Stimulated activated CD8-positive, alpha-beta memory T cell treated with anti-CD3 and anti-CD28 coated beads, Interleukin-7, amount 100 ng/mL, for 1 hour (primary cell): ENCODE data around the gene POLL.
A peak's percentile ranks its signal among the peaks of the same experiment; 100 is the strongest.

Experiments
- DNase-seq, 2 donors: peaks; one replicate each; pipeline ENCODE4 v3.0.0-alpha.2; 2020; ENCODE audit warnings: low read depth in 2 of 2

POLL gene

DNA sequence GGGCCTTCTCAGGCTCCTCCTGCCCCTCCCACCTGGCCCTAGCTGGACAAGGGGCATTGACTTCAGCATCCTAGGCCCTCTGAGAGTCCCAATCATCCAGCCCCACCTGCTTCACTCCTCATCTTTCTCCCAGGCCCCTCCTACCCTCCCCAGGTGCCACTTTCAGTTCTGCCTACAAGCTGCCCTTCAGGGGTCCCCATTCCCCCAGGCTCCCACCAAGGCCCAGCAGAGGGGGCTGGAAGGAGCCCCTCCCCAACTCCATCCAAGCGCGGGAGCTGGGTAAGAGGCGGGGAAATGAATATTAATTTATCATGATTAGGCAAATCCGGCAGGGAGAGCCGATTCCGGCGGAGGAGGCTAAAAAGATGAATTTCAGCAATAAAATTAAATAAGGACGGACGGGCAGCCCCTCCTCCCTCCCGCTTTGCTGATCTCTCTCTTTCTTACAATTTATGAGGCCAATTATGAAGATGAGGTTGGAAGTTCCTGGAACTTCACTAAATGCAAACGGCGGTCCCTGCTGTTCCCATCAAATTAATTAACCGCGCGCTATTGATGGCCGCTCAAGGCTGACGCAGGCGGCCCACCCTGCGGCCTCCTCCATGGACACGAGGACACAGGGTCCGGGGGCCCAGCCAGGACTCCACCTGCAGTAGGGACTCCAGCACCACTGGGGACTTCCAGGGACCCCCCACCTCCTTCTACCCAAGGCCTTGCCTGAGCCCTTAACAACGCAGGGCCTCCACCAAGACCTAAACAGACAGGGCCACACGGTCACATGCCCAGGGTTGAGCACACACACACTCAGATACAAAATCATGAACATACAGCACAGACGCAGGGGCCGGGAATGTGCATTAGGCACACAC lies 13.9 kb downstream of the POLL start:
- DNase-seq: no peak

GRCh38 chr10:101572785-101573184 lies 15.3 kb downstream of the POLL start:
- no peak for DNase-seq

- no peak for DNase-seq
Observed at GRCh38 chr10:101572126-101572525, 15.9 kb downstream of the POLL start.

- DNase-seq: no peak
Observed at GRCh38 chr10:101571271-101571925, 16.7 kb downstream of the POLL start.

DNA sequence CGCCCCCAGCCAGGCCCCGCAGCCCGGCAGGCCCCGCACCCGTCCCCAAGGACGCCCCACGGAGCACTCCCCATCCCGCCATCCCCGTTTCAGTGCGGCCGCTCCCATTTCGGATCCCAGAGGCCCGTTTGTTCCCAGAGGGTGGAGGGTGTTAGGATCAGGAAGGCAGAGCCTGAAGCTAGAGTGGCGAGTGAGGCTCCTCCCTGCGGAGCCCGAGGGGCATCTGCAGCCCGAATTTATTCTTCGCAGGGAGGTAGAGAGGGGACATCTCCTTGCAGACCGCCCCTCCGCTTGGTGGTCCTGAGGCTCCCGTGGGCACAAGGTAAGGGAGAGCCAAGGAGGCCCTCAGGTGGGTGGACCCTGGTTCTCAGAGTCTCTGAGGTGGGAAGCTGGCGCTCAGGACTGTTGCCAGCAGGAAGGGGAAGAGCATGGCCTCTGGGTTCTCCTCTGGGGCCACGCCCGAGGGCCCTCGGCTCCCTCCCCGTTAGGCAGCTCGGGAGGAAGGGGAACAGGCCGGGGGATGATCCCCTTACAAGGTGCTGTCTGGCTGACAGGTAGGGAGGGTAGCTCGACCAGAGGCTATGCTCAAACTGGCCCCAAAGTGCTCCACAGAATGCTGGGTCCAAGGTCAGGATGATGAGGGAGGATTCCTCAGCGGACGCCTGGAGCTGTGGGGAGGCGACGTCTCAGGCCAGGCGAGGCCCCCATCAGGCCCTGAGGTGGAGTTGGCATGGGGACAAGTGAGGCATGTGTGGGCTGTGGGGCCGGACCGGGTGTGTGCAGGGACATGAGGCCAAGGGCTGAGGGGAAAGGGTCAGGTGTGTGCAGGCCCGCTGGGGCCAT lies 17.4 kb downstream of the POLL start:
- no peak for DNase-seq

GRCh38 chr10:101569622-101570427 lies 18.2 kb downstream of the POLL start:
- DNase-seq: peak; percentile 58 to 63

DNA sequence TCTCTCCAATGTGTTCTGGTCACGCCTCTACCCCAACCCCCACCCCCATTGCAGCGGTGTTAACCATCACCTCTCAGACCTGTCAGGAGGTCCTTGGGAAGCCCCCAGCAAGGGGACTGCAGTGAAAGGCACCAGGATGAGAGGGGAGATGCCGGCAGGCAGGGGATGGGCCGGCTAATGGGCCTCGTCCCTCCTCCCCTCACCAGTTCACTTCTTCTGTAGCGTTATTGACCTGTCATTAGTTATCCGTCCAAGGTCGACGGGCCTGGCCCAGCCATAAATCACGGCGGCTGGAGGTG lies 18.8 kb downstream of the POLL start:
- no peak for DNase-seq

- no peak for DNase-seq
Observed at GRCh38 chr10:101568054-101568745, 19.9 kb downstream of the POLL start.

- no peak for DNase-seq
Observed at GRCh38 chr10:101567165-101568006, 20.7 kb downstream of the POLL start.

DNA sequence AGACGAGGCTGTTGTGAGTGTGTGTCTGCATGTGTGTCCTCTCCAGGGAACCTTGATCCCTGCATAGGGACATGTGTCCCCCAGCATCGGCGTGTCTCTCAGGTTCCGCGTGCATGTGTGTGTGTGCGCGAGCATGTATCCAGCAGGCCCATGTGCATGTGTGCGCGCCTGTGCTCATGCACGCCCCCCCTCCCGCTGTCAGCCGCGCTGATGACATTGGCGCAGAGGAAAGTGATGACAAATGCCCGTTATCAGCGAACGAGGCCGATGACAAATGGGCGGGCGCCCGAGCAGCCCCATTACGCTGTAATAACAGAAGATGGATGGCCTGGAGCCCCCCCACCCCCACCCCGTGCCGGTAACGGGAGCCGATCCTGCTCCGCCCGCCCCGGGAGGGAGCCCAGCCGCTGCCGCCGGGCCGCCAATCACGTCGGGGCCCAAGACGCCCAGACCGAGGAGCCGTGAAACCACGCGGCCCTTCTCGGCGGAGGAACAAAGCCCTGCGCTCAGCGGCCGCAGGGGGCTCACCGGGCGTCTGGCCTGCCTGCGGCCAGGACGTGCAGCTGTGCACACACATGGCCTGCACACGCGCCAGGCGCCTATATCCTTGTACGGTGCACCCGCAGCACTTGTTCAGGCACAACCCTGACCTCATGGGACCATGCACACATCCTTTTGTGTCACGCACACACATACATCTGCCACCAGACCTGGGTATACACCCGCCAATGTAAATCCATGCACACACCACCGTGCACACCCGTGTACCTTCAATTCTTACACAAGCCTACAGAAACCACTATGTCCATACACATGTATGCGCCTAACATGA lies 21.5 kb downstream of the POLL start:
- DNase-seq: no peak

DNA sequence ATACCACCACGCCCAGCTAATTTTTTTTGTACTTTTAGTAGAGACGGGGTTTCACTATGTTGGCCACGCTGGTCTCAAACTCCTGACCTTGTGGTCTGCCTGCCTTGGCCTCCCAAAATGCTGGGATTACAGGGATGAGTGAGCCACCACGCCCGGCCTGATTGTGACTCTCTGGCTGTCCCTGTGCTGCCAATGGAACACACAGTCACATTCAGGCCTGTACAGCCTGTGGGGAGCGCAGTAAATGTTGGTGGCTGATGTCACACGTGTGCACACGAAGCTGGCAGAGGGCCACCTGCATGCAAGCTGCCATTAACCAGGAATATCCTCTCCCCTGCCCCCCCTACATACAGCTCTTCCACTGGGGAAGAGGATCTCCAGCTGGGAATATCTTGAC lies 22.1 kb downstream of the POLL start:
- DNase-seq: no peak

DNA sequence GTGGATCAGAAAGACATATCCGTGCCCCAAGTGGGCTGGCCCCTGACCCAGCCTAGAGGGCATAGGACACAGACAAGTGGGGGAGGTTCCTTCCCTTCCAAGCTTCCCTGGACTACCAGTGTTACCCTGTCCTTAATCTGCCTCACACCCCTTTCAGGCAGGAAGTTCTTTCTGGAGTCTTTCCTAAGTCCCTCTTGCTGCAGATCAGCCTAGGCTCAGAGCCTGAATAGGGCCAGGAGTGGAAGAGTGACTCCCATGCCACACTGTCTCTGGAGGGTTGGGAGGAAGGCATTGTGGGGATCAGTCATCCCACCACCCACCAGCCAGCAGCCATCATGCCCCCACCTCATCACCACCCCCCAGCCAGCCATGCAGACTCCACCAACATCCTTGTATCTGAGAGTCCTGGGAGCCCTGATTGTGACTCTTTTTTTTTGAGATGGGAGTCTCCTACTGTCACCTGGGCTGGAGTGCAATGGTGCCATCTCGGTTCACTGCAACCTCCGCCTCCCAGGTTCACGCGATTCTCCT lies 22.6 kb downstream of the POLL start:
- DNase-seq: no peak

- DNase-seq: no peak
Observed at GRCh38 chr10:101564490-101564991, 23.5 kb downstream of the POLL start.

DNA sequence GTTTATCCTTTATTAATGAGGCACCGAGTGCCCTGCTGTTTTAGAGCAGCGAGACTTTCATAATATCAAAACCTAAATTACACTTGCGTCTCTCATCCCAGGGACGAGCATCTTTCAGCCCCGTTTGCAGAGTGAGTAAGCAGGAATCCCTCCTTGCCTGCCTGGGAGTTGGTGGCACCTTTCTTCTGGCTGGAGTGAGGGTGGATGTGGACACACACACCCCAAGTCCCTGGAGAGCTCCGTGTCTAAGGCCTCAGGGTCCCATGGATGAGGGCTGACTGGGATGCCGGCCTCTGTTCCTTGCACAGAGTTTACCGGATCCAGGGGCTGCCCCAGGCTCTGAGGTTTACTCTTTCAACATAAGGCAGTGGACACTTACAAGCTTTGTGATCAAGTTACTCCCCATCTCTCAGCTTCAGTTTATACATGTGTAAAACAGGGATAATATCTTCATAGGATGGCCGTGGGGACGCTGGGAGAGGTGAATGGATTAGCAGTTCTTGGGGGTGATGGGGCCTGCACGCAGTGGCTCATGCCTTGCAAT lies 24.5 kb downstream of the POLL start:
- no peak for DNase-seq

DNA sequence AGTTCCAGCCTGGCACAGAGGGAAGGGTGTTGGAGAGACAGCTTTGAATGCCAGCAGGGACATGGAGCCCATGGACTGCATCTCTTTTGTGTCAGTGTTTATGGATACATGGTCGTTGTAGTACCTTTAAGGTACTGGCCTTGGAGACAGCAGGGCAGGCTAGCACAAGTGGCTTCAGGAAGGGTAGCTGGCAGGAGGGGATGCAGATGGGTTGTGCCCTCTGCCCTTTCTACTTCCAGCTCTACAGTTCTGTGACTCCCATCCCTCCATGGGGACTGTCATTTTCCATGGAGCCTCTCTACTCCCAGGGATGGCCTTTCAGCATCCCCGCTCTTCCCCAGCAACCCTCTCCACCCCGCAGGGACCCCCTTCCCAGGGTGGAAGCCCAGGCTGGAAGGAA lies 25.1 kb downstream of the POLL start:
- no peak for DNase-seq

GRCh38 chr10:101562231-101562630 lies 25.8 kb downstream of the POLL start:
- no peak for DNase-seq

GRCh38 chr10:101561068-101561915 lies 26.8 kb downstream of the POLL start:
- DNase-seq: no peak
